NCI-H2196 (cell line): ENCODE measurements around the gene PPM1F.
A peak's percentile ranks its signal among the peaks of the same experiment; 100 is the strongest.
"Not testable (repeated sequence)": the region's sequence is repeated elsewhere in the genome, so short reads cannot be mapped to it uniquely, and the experiment has no call there.

Source experiments
- DNase-seq: peaks from one replicate; lab custom pipeline; 2025; ENCODE audit not compliant: unreplicated experiment; lab: John Stamatoyannopoulos, UW

Gene PPM1F

GRCh38 chr22:21942407-21943343, 10.0 kb downstream of the PPM1F start:
- DNase-seq = no peak

- DNase-seq = no peak
Measured at GRCh38 chr22:21941921-21942320, 10.7 kb downstream of the PPM1F start.

GRCh38 chr22:21940521-21940920, 12.1 kb downstream of the PPM1F start:
- no peak for DNase-seq

GRCh38 chr22:21939935-21940334, 12.7 kb downstream of the PPM1F start:
- not testable (repeated sequence) for DNase-seq

GRCh38 chr22:21939461-21939913, 13.2 kb downstream of the PPM1F start:
- DNase-seq = no peak

GRCh38 chr22:21938906-21939305, 13.7 kb downstream of the PPM1F start:
- DNase-seq = no peak

- DNase-seq = peak; percentile 81
Measured at GRCh38 chr22:21938071-21938822, 14.4 kb downstream of the PPM1F start.

- no peak for DNase-seq
Measured at GRCh38 chr22:21937821-21938070, 14.9 kb downstream of the PPM1F start.

GRCh38 chr22:21937041-21937820, 15.4 kb downstream of the PPM1F start:
- no peak for DNase-seq

GRCh38 chr22:21936151-21936775, 16.4 kb downstream of the PPM1F start:
- DNase-seq = no peak

- no peak for DNase-seq
Measured at GRCh38 chr22:21933910-21934309, 18.7 kb downstream of the PPM1F start.

- no peak for DNase-seq
Measured at GRCh38 chr22:21933413-21933812, 19.2 kb downstream of the PPM1F start.

- no peak for DNase-seq
Measured at GRCh38 chr22:21932347-21932746, 20.3 kb downstream of the PPM1F start.

- DNase-seq = no peak
Measured at GRCh38 chr22:21931056-21931455, 21.6 kb downstream of the PPM1F start.

- DNase-seq = no peak
Measured at GRCh38 chr22:21929253-21929652, 23.4 kb downstream of the PPM1F start.

- no peak for DNase-seq
Measured at GRCh38 chr22:21928048-21928447, 24.6 kb downstream of the PPM1F start.

- no peak for DNase-seq
Measured at GRCh38 chr22:21927174-21927823, 25.3 kb downstream of the PPM1F start.

GRCh38 chr22:21926728-21927127, 25.9 kb downstream of the PPM1F start:
- DNase-seq = no peak

- no peak for DNase-seq
Measured at GRCh38 chr22:21923163-21923561, 29.5 kb downstream of the PPM1F start.

GRCh38 chr22:21922370-21923162, 30.1 kb downstream of the PPM1F start:
- no peak for DNase-seq
